HCT116 (cell line): ENCODE results near the gene GANC. TPM values are rescaled to one million over a fixed set of nuclear protein-coding genes. Genes with fewer than 3 reads are reported as not detected.

Experiments used
- ATAC-seq: fragments of 200-7000 bp; cut with Tn5 transposase; 2 replicates; pipeline ENCODE4 v1.9.1; 2020; ENCODE audit warnings: mild to moderate bottlenecking, moderate library complexity
- BruUV-seq: library from RNA; stranded (reverse); fragments of 400-500 nt; replicated peaks from 2 replicates; lab custom pipeline; 2021; lab: Mats Ljungman, UMichigan
- CTCF ChIA-PET: fragments of 300-600 bp; sonication (Branson Sonifier 250); formaldehyde crosslinking; loops from one replicate; lab custom pipeline; 2021; ENCODE audit warnings: antibody characterized with exemption; lab: Charles Lee
- POLR2A ChIA-PET: fragments of 300-600, 350-600 bp; sonication (Branson Sonifier 250); formaldehyde crosslinking; loops from one replicate; lab custom pipeline; 2021; ENCODE audit warnings: antibody characterized with exemption; lab: Charles Lee
- RAD21 ChIA-PET, 2 experiments: fragments of 300-600 bp; sonication (Branson Sonifier 250); formaldehyde crosslinking; loops; one replicate each; lab custom pipeline; 2023; ENCODE audit warnings: low total read pairs in 2 of 2; ENCODE audit not compliant: uncharacterized antibody in 2 of 2, unreplicated experiment in 2 of 2, low non-redundant PET in 1 of 2; lab: Charles Lee
- DNase-seq: peaks from one replicate; pipeline ENCODE4 v3.0.0-alpha.2; 2010; ENCODE audit warnings: low read depth, low spot score
- H2AFZ ChIP-seq: fragments of 200-600 bp; shearing (Covaris generic), sonication (generic); 2 replicates; pipeline ENCODE4 v1.6.1; 2017; ENCODE audit warnings: low read depth, mixed run types, mixed read lengths, antibody characterized with exemption, low read length; ENCODE audit not compliant: poor library complexity, severe bottlenecking
- H3K27ac ChIP-seq: 2 replicates; pipeline ENCODE4 v1.5.1; 2012; ENCODE audit warnings: low read depth, low read length
- H3K27me3 ChIP-seq: fragments of 200-600 bp; sonication (generic); 2 replicates; pipeline ENCODE4 v1.6.1; 2016; ENCODE audit warnings: mixed run types, low read length, mixed read lengths; ENCODE audit not compliant: insufficient read depth
- H3K36me3 ChIP-seq, 2 experiments: fragments of 200-500 bp in 1 of 2; fragments of 200-600 bp in 1 of 2; sonication (Bioruptor generic) in 1 of 2; sonication (generic) in 1 of 2; 2 replicates each; pipeline versions ENCODE4 v1.5.1 to v1.6.1; 2014 to 2016; ENCODE audit warnings: low read length in 2 of 2, inconsistent platforms in 1 of 2, mixed read lengths in 1 of 2, mixed run types in 1 of 2; ENCODE audit not compliant: insufficient read depth in 2 of 2, control insufficient read depth in 1 of 2
- H3K4me1 ChIP-seq, 2 experiments: fragments of 200-600 bp in 1 of 2; sonication (generic) in 1 of 2; 2 replicates each; pipeline versions ENCODE4 v1.5.1 to v1.6.1; 2012 to 2017; ENCODE audit warnings: low read length in 2 of 2, inconsistent platforms in 1 of 2, mild to moderate bottlenecking in 1 of 2, mixed read lengths in 1 of 2, mixed run types in 1 of 2, moderate library complexity in 1 of 2; ENCODE audit not compliant: insufficient read depth in 2 of 2, control insufficient read depth in 1 of 2
- H3K4me2 ChIP-seq: fragments of 200-600 bp; sonication (generic); 2 replicates; pipeline ENCODE4 v1.6.1; 2017; ENCODE audit warnings: mixed run types, low read length, mixed read lengths
- H3K4me3 ChIP-seq, 2 experiments: fragments of 200-600 bp in 1 of 2; sonication (generic) in 1 of 2; replicated peaks in 1 of 2; 2 replicates each; pipeline ENCODE4 v1.5.1; 2011 to 2016; ENCODE audit warnings: low read length in 2 of 2, control low read depth in 1 of 2, low read depth in 1 of 2, mild to moderate bottlenecking in 1 of 2, mixed read lengths in 1 of 2, mixed run types in 1 of 2
- H3K79me2 ChIP-seq: fragments of 200-600 bp; sonication (generic); 2 replicates; pipeline ENCODE4 v1.6.1; 2017; ENCODE audit warnings: mild to moderate bottlenecking, mixed run types, low read length, moderate library complexity, mixed read lengths; ENCODE audit not compliant: insufficient read depth
- H3K9ac ChIP-seq: fragments of 200-600 bp; sonication (generic); 2 replicates; pipeline ENCODE4 v1.6.1; 2016; ENCODE audit warnings: low read length, mixed read lengths
- H3K9me2 ChIP-seq: fragments of 200-600 bp; sonication (generic), shearing (Covaris generic); 2 replicates; pipeline ENCODE4 v1.6.1; 2017; ENCODE audit warnings: mixed run types, mild to moderate bottlenecking, moderate library complexity; ENCODE audit not compliant: insufficient read depth
- H3K9me3 ChIP-seq, 2 experiments: fragments of 200-500 bp in 1 of 2; fragments of 200-600 bp in 1 of 2; sonication (Bioruptor generic) in 1 of 2; sonication (generic) in 1 of 2; 2 replicates each; pipeline ENCODE4 v1.6.1; 2014 to 2017; ENCODE audit warnings: low read length in 2 of 2, mixed read lengths in 2 of 2, inconsistent platforms in 1 of 2, low read depth in 1 of 2, mild to moderate bottlenecking in 1 of 2, mixed run types in 1 of 2, moderate library complexity in 1 of 2; ENCODE audit not compliant: control insufficient read depth in 1 of 2, insufficient read depth in 1 of 2
- H4K20me1 ChIP-seq: fragments of 200-600 bp; sonication (generic), shearing (Covaris generic); 2 replicates; pipeline ENCODE4 v1.6.1; 2017; ENCODE audit warnings: mixed run types, mild to moderate bottlenecking, moderate library complexity; ENCODE audit not compliant: insufficient read depth
- CBX3 ChIP-seq: IDR thresholded peaks from 2 replicates; pipeline ENCODE4 v1.6.1; 2012; ENCODE audit warnings: low read depth
- EGR1 ChIP-seq: IDR thresholded peaks from 2 replicates; pipeline ENCODE4 v1.6.1; 2012; ENCODE audit warnings: low read depth
- ELF1 ChIP-seq: IDR thresholded peaks from 2 replicates; pipeline ENCODE4 v1.6.1; 2012; ENCODE audit warnings: low read depth, borderline replicate concordance
- EZH2phosphoT487 ChIP-seq: fragments of 200-600 bp; IDR thresholded peaks from 2 replicates; pipeline ENCODE4 v1.6.1; 2018; ENCODE audit warnings: antibody characterized with exemption, borderline replicate concordance
- JUND ChIP-seq: IDR thresholded peaks from 2 replicates; pipeline ENCODE4 v1.6.1; 2012
- REST ChIP-seq: IDR thresholded peaks from 2 replicates; pipeline ENCODE4 v1.6.1; 2012; ENCODE audit warnings: low read depth
- SIN3A ChIP-seq: IDR thresholded peaks from 2 replicates; pipeline ENCODE4 v1.6.1; 2012; ENCODE audit warnings: low read depth
- TCF7L2 ChIP-seq: IDR thresholded peaks from 2 replicates; pipeline ENCODE4 v1.7.0; 2011; ENCODE audit warnings: borderline replicate concordance, inconsistent platforms; ENCODE audit not compliant: insufficient read depth, insufficient read length; ENCODE audit errors: extremely low read depth
- YY1 ChIP-seq: IDR thresholded peaks from 2 replicates; pipeline ENCODE4 v1.6.1; 2011; ENCODE audit warnings: low read length, low read depth, moderate library complexity, mild to moderate bottlenecking; ENCODE audit not compliant: insufficient replicate concordance; ENCODE audit errors: extremely low read depth
- ZFX ChIP-seq: fragments of 450-650 bp; IDR thresholded peaks from 2 replicates; pipeline ENCODE4 v1.6.1; 2017
- intact Hi-C: fragments of 100-400 bp; cut with micrococcal nuclease; formaldehyde crosslinking; loops from 2 replicates; pipeline ENCODE4 v1.10.0; 2022
- total RNA-seq: library from RNA; stranded (reverse); gene quantifications from one replicate; pipeline ENCODE4 v1.2.1, GENCODE V29; 2021; ENCODE audit not compliant: unreplicated experiment

The GANC gene
- total RNA-seq, 1 experiment from 2014 or later: 13.1 TPM

- Histone ChIP-seq H3K9me2 (no peaks in the 10 kb centered on the region), H4K20me1 (no peaks in the 10 kb centered on the region), H3K36me3 (no peaks in the 10 kb centered on the region), H3K9me3 (no peaks in the 10 kb centered on the region), H3K4me3 (no peak overlapping the region), H3K27me3 (no peaks in the 10 kb centered on the region), H3K4me1 (0 out of 4 replicates have a peak, but pooled peaks cover 0 to 3% of the 10 kb centered on the region in 2 experiments), H3K79me2 (no peaks in the 10 kb centered on the region), H2AFZ (no peak overlapping the region), H3K4me2 (no peak overlapping the region), H3K27ac (no peak overlapping the region), H3K9ac (no peak overlapping the region)
- intact Hi-C loops: no loop called here
- ChIA-PET POLR2A (interaction anchor here (0.6 to 1.2 kb wide), 2 partner anchors 13 to 483 kb away, joined by 3 read pairs; partner anchors contain the start of genes GANC and TMEM87A), RAD21 (no interaction called here), CTCF (no interaction called here)
- no peak for TF ChIP-seq EGR1
- no peak for TF ChIP-seq EZH2phosphoT487
- DNase-seq (no peak), ATAC-seq (no peak)
- no TSS peak for BruUV-seq
Measured at GRCh38 chr15:42286445-42287029, 13.5 kb downstream of the GANC start.

- no peak overlapping the region for H2AFZ ChIP-seq
- H3K27ac ChIP-seq: no peak overlapping the region
- no peak overlapping the region for H3K4me2 ChIP-seq
- DNase-seq (no peak), ATAC-seq (no peak)
- H3K9me2 ChIP-seq: no peaks in the 10 kb centered on the region
- ChIA-PET POLR2A (no interaction called here), CTCF (no interaction called here), RAD21 (no interaction called here)
- H3K4me1 ChIP-seq: 0 out of 4 replicates have a peak, but pooled peaks cover 0 to 3% of the 10 kb centered on the region in 2 experiments
- H3K79me2 ChIP-seq: no peaks in the 10 kb centered on the region
- no peaks in the 10 kb centered on the region for H3K36me3 ChIP-seq
- TF ChIP-seq EGR1: no peak
- TF ChIP-seq TCF7L2: no peak
- TF ChIP-seq YY1: no peak
- no peak for TF ChIP-seq SIN3A
- TF ChIP-seq ELF1: no peak
- TF ChIP-seq JUND: no peak
- TF ChIP-seq ZFX: no peak
- TF ChIP-seq CBX3: no peak
- TF ChIP-seq REST: no peak
- H4K20me1 ChIP-seq: no peaks in the 10 kb centered on the region
- no peak overlapping the region for H3K9ac ChIP-seq
- no peaks in the 10 kb centered on the region for H3K27me3 ChIP-seq
- intact Hi-C loops: no loop called here
- H3K9me3 ChIP-seq: no peaks in the 10 kb centered on the region
- no TSS peak for BruUV-seq
- no peak overlapping the region for H3K4me3 ChIP-seq
Measured at GRCh38 chr15:42287931-42288330, 14.9 kb downstream of the GANC start.
